ENCODE data around the gene LMNB1.

LMNB1 gene

DNA sequence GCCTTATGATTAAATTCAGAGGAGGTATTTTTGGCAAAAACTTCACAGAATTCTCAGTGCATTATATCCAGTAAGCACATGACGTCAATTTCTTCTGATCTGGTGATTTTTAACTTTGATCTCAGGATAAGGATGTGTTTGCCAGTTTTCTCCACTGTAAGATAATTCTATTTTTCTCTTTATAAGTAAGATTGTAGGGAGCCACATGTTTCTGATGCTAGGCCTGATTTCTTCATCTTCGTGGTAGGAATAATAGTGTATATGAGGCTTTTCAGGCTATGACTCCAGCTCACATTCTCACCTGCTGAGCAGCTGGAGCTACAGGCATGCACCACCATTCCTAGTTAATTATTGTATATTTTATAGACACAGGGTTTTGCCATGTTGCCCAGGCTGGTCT is 32.1 kb upstream of the LMNB1 start:
- no peaks in the 10 kb centered on the region for H3K36me3 ChIP-seq (ENCODE audit: control insufficient read depth, insufficient read depth, low read length)
- TF ChIP-seq, protein P1, sequence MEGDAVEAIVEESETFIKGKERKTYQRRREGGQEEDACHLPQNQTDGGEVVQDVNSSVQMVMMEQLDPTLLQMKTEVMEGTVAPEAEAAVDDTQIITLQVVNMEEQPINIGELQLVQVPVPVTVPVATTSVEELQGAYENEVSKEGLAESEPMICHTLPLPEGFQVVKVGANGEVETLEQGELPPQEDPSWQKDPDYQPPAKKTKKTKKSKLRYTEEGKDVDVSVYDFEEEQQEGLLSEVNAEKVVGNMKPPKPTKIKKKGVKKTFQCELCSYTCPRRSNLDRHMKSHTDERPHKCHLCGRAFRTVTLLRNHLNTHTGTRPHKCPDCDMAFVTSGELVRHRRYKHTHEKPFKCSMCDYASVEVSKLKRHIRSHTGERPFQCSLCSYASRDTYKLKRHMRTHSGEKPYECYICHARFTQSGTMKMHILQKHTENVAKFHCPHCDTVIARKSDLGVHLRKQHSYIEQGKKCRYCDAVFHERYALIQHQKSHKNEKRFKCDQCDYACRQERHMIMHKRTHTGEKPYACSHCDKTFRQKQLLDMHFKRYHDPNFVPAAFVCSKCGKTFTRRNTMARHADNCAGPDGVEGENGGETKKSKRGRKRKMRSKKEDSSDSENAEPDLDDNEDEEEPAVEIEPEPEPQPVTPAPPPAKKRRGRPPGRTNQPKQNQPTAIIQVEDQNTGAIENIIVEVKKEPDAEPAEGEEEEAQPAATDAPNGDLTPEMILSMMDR (IDR thresholded peaks at IDR 0.05; ENCODE audit: insufficient read depth, low read length, poor library complexity, severe bottlenecking): no peak
- no peak for DNase-seq (ENCODE audit: extremely low read depth, insufficient read length)
- no peak overlapping the region for H3K4me3 ChIP-seq (replicated peaks; ENCODE audit: low read depth, low read length)
- H3K27me3 ChIP-seq (replicated peaks; ENCODE audit: control insufficient read depth, insufficient read depth, low read length): no peaks in the 10 kb centered on the region

DNA sequence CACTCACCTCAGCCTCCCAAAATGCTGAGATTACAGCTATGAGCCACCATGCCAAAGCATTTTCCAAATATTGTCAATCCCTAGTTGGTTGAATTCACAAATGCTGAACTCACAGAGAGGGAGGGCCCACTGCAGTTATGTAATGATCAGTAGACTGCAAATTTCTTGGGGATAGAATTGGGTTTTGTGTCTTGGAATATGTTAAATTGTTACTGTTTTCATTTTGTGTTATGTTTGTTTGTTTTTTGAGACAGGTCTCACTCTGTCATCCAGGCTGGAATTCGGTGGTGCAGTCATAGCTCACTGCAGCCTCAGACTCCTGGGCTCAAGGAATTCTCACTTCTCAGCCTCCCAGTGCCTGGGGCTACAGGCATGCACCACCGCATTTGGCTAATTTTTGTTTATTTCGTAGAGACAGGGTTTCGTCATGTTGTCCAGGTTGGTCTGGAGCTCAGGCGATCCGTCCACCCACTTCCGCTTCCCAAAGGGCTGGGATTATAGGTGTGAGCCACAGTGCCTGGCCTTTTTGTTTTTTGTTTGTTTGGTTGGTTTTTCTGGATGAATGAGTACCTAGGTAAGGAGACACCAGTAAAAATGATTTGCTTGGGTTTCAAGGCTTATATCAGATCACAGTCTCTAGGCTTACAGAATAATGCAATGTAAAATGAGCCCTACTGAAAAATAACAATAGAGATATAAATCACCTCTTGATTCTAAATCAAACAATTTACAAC is 31.5 kb upstream of the LMNB1 start:
- Histone ChIP-seq H3K4me3 (replicated peaks; ENCODE audit: low read depth, low read length) (no peak overlapping the region), H3K36me3 (ENCODE audit: control insufficient read depth, insufficient read depth, low read length) (no peaks in the 10 kb centered on the region), H3K27me3 (replicated peaks; ENCODE audit: control insufficient read depth, insufficient read depth, low read length) (no peaks in the 10 kb centered on the region)
- TF ChIP-seq, protein P1 (IDR thresholded peaks at IDR 0.05; ENCODE audit: insufficient read depth, low read length, poor library complexity, severe bottlenecking): no peak
- no peak for DNase-seq (ENCODE audit: extremely low read depth, insufficient read length)

DNA sequence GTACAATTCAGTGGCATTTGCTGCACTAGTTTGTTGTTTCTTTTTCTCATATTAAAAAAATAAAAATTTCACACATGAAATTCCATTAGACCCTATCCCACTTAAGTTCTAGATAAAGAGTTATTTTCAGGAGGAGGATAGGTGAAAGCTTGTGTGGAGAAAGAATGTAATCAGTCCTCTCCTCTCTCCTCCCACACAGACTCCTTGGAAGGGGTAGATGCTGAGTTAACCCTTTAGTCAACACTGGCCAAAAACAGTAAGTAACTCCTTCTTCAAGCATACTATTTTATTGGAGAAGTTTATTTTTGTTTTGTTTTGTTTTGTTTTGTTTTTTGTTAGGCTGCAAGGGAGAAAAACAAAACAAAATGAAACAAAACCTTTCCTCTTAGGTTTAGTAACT is 30.6 kb upstream of the LMNB1 start:
- TF ChIP-seq, protein P1 (IDR thresholded peaks at IDR 0.05; ENCODE audit: insufficient read depth, low read length, poor library complexity, severe bottlenecking): no peak
- Histone ChIP-seq H3K36me3 (ENCODE audit: control insufficient read depth, insufficient read depth, low read length) (no peaks in the 10 kb centered on the region), H3K4me3 (replicated peaks; ENCODE audit: low read depth, low read length) (no peak overlapping the region), H3K27me3 (replicated peaks; ENCODE audit: control insufficient read depth, insufficient read depth, low read length) (no peaks in the 10 kb centered on the region)
- no peak for DNase-seq (ENCODE audit: extremely low read depth, insufficient read length)

DNA sequence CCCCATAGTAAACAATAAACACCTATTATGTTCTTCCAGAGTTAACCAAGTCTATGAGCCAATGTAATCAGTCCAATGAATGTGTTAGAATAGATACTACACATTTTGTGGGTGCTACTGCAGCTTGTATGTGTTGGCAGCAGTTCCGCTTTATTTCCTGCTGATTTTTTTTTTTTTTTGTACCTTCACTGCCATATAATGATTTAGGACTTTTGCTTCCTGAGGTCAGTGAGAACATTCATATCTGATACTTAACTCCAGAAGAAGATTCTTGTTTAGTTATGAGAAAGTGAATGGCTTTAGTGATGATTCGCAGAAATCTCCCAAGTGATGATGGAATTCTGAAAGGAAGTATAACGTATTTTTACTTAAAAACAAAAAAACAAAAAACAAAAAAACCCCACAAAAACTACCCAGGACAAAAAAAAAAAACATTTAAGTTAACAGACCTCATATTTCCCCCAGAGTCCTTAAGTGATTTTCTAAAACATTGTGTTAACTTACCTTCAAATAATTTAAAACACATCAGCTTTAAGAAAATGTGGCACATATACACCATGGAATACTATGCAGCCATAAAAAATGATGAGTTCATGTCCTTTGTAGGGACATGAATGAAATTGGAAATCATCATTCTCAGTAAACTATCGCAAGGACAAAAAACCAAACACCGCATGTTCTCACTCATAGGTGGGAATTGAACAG is 24.7 kb upstream of the LMNB1 start:
- Histone ChIP-seq H3K4me3 (replicated peaks; ENCODE audit: low read depth, low read length) (no peak overlapping the region), H3K36me3 (ENCODE audit: control insufficient read depth, insufficient read depth, low read length) (no peaks in the 10 kb centered on the region), H3K27me3 (replicated peaks; ENCODE audit: control insufficient read depth, insufficient read depth, low read length) (no peaks in the 10 kb centered on the region)
- TF ChIP-seq, protein P1 (IDR thresholded peaks at IDR 0.05; ENCODE audit: insufficient read depth, low read length, poor library complexity, severe bottlenecking): no peak
- no peak for DNase-seq (ENCODE audit: extremely low read depth, insufficient read length)

DNA sequence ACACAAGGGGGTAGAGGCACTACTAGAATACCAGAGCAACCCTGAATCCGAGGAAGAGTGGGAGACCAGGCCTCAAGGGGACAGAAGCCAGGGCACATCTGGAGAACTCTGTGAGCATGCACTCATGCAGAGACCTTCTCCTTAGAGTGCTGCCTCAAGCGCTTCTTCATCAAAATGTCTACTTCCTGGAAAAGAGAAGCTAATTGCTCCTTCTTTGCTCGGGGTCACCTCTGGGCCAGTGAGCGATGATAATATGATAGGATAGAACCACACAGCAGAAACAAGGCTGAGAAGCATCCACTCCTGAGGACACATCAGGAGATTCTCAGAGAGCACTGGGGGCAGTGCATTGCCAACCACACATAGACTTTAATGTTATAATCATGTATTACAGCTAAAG is 23.7 kb upstream of the LMNB1 start:
- TF ChIP-seq, protein P1 (IDR thresholded peaks at IDR 0.05; ENCODE audit: insufficient read depth, low read length, poor library complexity, severe bottlenecking): no peak
- Histone ChIP-seq H3K4me3 (replicated peaks; ENCODE audit: low read depth, low read length) (no peak overlapping the region), H3K36me3 (ENCODE audit: control insufficient read depth, insufficient read depth, low read length) (no peaks in the 10 kb centered on the region), H3K27me3 (replicated peaks; ENCODE audit: control insufficient read depth, insufficient read depth, low read length) (no peaks in the 10 kb centered on the region)
- no peak for DNase-seq (ENCODE audit: extremely low read depth, insufficient read length)
